H1 (cell line): ENCODE data around the gene KLHL40. TPM values are rescaled to one million over a fixed set of nuclear protein-coding genes. Genes with fewer than 3 reads are reported as not detected.

Experiments
- CTCF ChIA-PET: fragments of 300-600 bp; sonication (Branson Sonifier 250); formaldehyde crosslinking; loops from one replicate; lab custom pipeline; 2021; ENCODE audit not compliant: partially characterized antibody; lab: Charles Lee
- POLR2A ChIA-PET: fragments of 300-600 bp; sonication (Branson Sonifier 250); formaldehyde crosslinking; loops from one replicate; lab custom pipeline; 2021; ENCODE audit warnings: inconsistent platforms; ENCODE audit not compliant: partially characterized antibody; lab: Charles Lee
- DNase-seq, 2 experiments: peaks; one replicate each; pipeline versions ENCODE4 v3.0.0 to v3.0.0-alpha.2; 2010 to 2022; ENCODE audit warnings: low spot score in 2 of 2, low read depth in 1 of 2, mixed read lengths in 1 of 2
- FAIRE-seq: peaks from 2 replicates; lab custom pipeline; 2011; peaks lifted over from hg19 to GRCh38; lab: Jason Lieb, UNC
- H2AFZ ChIP-seq: 2 replicates; pipeline ENCODE4 v1.8.1; 2012; ENCODE audit warnings: low read length, inconsistent platforms
- H2AK5ac ChIP-seq: 2 replicates; pipeline ENCODE4 v1.6.1; 2013; ENCODE audit warnings: low read depth, low read length
- H2BK120ac ChIP-seq: replicated peaks from 2 replicates; pipeline ENCODE3; 2013; ENCODE audit warnings: low read depth, low read length, inconsistent platforms
- H2BK12ac ChIP-seq: 2 replicates; pipeline ENCODE4 v1.6.1; 2013; ENCODE audit warnings: low read depth, low read length
- H2BK15ac ChIP-seq: 2 replicates; pipeline ENCODE4 v1.6.1; 2013; ENCODE audit warnings: low read length
- H2BK20ac ChIP-seq: 2 replicates; pipeline ENCODE4 v1.6.1; 2013; ENCODE audit warnings: low read length
- H2BK5ac ChIP-seq: 2 replicates; pipeline ENCODE4 v1.6.1; 2013; ENCODE audit warnings: low read depth, low read length
- H3K14ac ChIP-seq: 2 replicates; pipeline ENCODE4 v1.6.1; 2013; ENCODE audit warnings: inconsistent platforms; ENCODE audit not compliant: insufficient read length
- H3K18ac ChIP-seq: 2 replicates; pipeline ENCODE4 v1.6.1; 2013; ENCODE audit warnings: low read length; ENCODE audit errors: extremely low read depth
- H3K23ac ChIP-seq: 2 replicates; pipeline ENCODE4 v1.6.1; 2013; ENCODE audit warnings: inconsistent platforms; ENCODE audit not compliant: insufficient read length
- H3K23me2 ChIP-seq: 2 replicates; pipeline ENCODE4 v1.6.1; 2013; ENCODE audit warnings: low read depth, low read length
- H3K27ac ChIP-seq: 2 replicates; pipeline ENCODE4 v1.6.1; 2011; ENCODE audit warnings: low read depth, low read length, inconsistent platforms
- H3K27me3 ChIP-seq, 4 experiments: replicated peaks in 1 of 4; 1 replicate in 1 of 4; 2 replicates in 3 of 4; pipeline versions ENCODE4 v1.6.1 to v1.8.1; 2011 to 2013; ENCODE audit warnings: low read length in 3 of 4, mild to moderate bottlenecking in 3 of 4, inconsistent platforms in 2 of 4, mixed read lengths in 2 of 4, moderate library complexity in 1 of 4; ENCODE audit not compliant: control insufficient read depth in 3 of 4, insufficient read depth in 3 of 4; ENCODE audit errors: extremely low read depth in 1 of 4
- H3K36me3 ChIP-seq, 4 experiments: 2 replicates each; pipeline versions ENCODE4 v1.6.1 to v1.8.1; 2011 to 2013; ENCODE audit warnings: mild to moderate bottlenecking in 4 of 4, low read length in 3 of 4, moderate library complexity in 2 of 4, control low read depth in 1 of 4, inconsistent platforms in 1 of 4; ENCODE audit not compliant: insufficient read depth in 4 of 4, control insufficient read depth in 2 of 4
- H3K4ac ChIP-seq: replicated peaks from 2 replicates; pipeline ENCODE3; 2013; ENCODE audit warnings: low read length, low read depth, mixed read lengths, inconsistent platforms; ENCODE audit not compliant: insufficient read length
- H3K4me1 ChIP-seq, 4 experiments: replicated peaks in 1 of 4; 1 replicate in 1 of 4; 2 replicates in 3 of 4; pipeline versions ENCODE4 v1.6.1 to v1.8.1; 2011 to 2013; ENCODE audit warnings: low read length in 3 of 4, inconsistent platforms in 2 of 4, mixed read lengths in 1 of 4; ENCODE audit not compliant: insufficient read depth in 4 of 4, control insufficient read depth in 3 of 4
- H3K4me2 ChIP-seq, 2 experiments: 2 replicates each; pipeline versions ENCODE4 v1.6.1 to v1.8.1; 2011 to 2013; ENCODE audit warnings: low read depth in 2 of 2, low read length in 2 of 2, control low read depth in 1 of 2, inconsistent platforms in 1 of 2, mild to moderate bottlenecking in 1 of 2; ENCODE audit not compliant: insufficient read depth in 1 of 2
- H3K4me3 ChIP-seq, 4 experiments: fragments of 200-600, 300-600 bp in 1 of 4; sonication (generic), shearing (Covaris generic), sonication (Bioruptor Twin) in 1 of 4; 2 replicates each; pipeline versions ENCODE4 v1.5.1 to v1.8.1; 2011 to 2016; ENCODE audit warnings: low read length in 4 of 4, low read depth in 3 of 4, control low read depth in 2 of 4, inconsistent platforms in 2 of 4, mild to moderate bottlenecking in 2 of 4, mixed read lengths in 1 of 4, moderate library complexity in 1 of 4; ENCODE audit not compliant: insufficient read depth in 2 of 4; ENCODE audit errors: extremely low read depth in 1 of 4
- H3K56ac ChIP-seq: replicated peaks from 2 replicates; pipeline ENCODE3; 2013; ENCODE audit warnings: low read depth, mild to moderate bottlenecking, mixed read lengths, low read length, inconsistent platforms; ENCODE audit not compliant: insufficient read length
- H3K79me1 ChIP-seq: 2 replicates; pipeline ENCODE4 v1.6.1; 2013; ENCODE audit warnings: low read depth, low read length, control low read depth
- H3K79me2 ChIP-seq, 2 experiments: 2 replicates each; pipeline versions ENCODE4 v1.6.1 to v1.8.1; 2012 to 2013; ENCODE audit warnings: low read length in 2 of 2, mild to moderate bottlenecking in 2 of 2, inconsistent platforms in 1 of 2; ENCODE audit not compliant: insufficient read depth in 2 of 2, control insufficient read depth in 1 of 2
- H3K9ac ChIP-seq, 4 experiments: replicated peaks in 1 of 4; 1 replicate in 1 of 4; 2 replicates in 3 of 4; pipeline versions ENCODE4 v1.6.1 to v1.8.1; 2011 to 2013; ENCODE audit warnings: low read depth in 3 of 4, low read length in 3 of 4, control low read depth in 2 of 4, mild to moderate bottlenecking in 2 of 4, moderate library complexity in 2 of 4, inconsistent platforms in 1 of 4; ENCODE audit errors: extremely low read depth in 1 of 4
- H3K9me3 ChIP-seq, 2 experiments: 2 replicates each; pipeline versions ENCODE4 v1.6.1 to v1.8.1; 2012 to 2013; ENCODE audit warnings: mild to moderate bottlenecking in 2 of 2, moderate library complexity in 2 of 2, control low read depth in 1 of 2, inconsistent platforms in 1 of 2, low read depth in 1 of 2, low read length in 1 of 2, mixed read lengths in 1 of 2; ENCODE audit not compliant: insufficient read depth in 2 of 2
- H4K20me1 ChIP-seq, 2 experiments: replicated peaks in 1 of 2; 2 replicates each; pipeline versions ENCODE3 to v1.8.1; 2011 to 2013; ENCODE audit warnings: inconsistent platforms in 2 of 2, low read length in 2 of 2, mild to moderate bottlenecking in 1 of 2; ENCODE audit not compliant: insufficient read depth in 2 of 2, control insufficient read depth in 1 of 2
- H4K5ac ChIP-seq: 2 replicates; pipeline ENCODE4 v1.6.1; 2013; ENCODE audit warnings: low read length, low read depth, mixed read lengths, inconsistent platforms; ENCODE audit not compliant: insufficient read length
- H4K8ac ChIP-seq: 2 replicates; pipeline ENCODE4 v1.8.0; 2013; ENCODE audit warnings: mild to moderate bottlenecking, moderate library complexity, low read length, inconsistent platforms; ENCODE audit not compliant: insufficient read depth; ENCODE audit errors: extremely low read depth
- H4K91ac ChIP-seq: replicated peaks from 2 replicates; pipeline ENCODE3; 2013; ENCODE audit warnings: low read length, mixed read lengths, inconsistent platforms; ENCODE audit not compliant: insufficient read length
- BCL11A ChIP-seq, 2 experiments: IDR thresholded peaks; one replicate each; pipeline ENCODE4 v1.6.1; 2011; ENCODE audit warnings: low read depth in 2 of 2, low read length in 2 of 2, mild to moderate bottlenecking in 2 of 2
- CHD2 ChIP-seq: IDR thresholded peaks from 2 replicates; pipeline ENCODE4 v1.6.1; 2012; ENCODE audit warnings: low read length, improper control_type of control experiment
- TAF1 ChIP-seq: IDR thresholded peaks from 2 replicates; pipeline ENCODE4 v1.6.1; 2011; ENCODE audit warnings: mild to moderate bottlenecking, low read depth, low read length
- YY1 ChIP-seq: IDR thresholded peaks from 2 replicates; pipeline ENCODE4 v1.6.1; 2011; ENCODE audit warnings: low read depth, mild to moderate bottlenecking, low read length
- WGBS, 2 experiments: shearing (Covaris generic) in 1 of 2; methylation state at CpG; one replicate each; pipeline versions ENCODE4 v1.1.6 to v1.1.7; 2013 to 2015; ENCODE audit warnings: low lambda C conversion rate in 2 of 2, mixed read lengths in 2 of 2, inconsistent platforms in 1 of 2, low coverage in 1 of 2, missing lambda C conversion rate in 1 of 2; ENCODE audit not compliant: insufficient replicate concordance in 2 of 2, insufficient coverage in 1 of 2, insufficient read length in 1 of 2; ENCODE audit errors: extremely low coverage in 1 of 2, missing lambda C conversion rate in 1 of 2; 5-methylcytosine and 5-hydroxymethylcytosine counted together
- polyA plus RNA-seq, 7 experiments: library from polyadenylated mRNA; depleted of rRNA in 3 of 7; stranded (reverse) in 5 of 7; unstranded in 2 of 7; fragments of >200 nt in 5 of 7; fragments of 200-250 nt in 2 of 7; gene quantifications; 1 replicate in 5 of 7; 2 replicates in 1 of 7; 4 replicates in 1 of 7; pipeline versions ENCODE4 v1.2.1 to v1.2.3, GENCODE V29; 2011 to 2013; ENCODE audit warnings: missing spikeins in 2 of 7, mixed read lengths in 2 of 7
- total RNA-seq: library from RNA; stranded (reverse); fragmentation: NEBNext Ultra II Directional; extraction: Animal tissue kit (Norgen Biotek cat#: 25700); gene quantifications from 2 replicates; pipeline ENCODE4 v1.2.1, GENCODE V29; 2021

The KLHL40 gene
- total and polyA plus RNA-seq, 2 of the 8 experiments (the other 6 are each of a cell fraction or from before 2014, with no cell fraction given) = 0.02 TPM; not detected in 1

DNA sequence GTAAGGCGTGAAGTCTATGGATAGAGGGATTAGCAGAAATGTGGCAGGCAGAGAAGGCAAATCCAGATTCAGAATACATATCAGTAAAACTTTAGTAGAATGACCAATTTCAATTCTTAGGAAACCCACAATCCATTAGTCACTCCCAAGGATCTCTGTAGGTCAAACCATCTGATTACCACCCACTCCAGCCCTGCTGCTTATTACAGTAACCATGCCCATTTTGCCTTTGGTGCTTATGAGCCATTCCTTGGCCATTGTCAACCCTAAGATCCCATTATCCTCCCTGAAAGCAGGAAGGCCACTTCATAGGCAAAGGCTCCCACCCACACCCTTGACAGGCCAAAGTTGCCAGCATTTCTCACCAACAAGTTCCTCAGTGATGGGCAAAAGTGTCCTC lies 5.1 kb upstream of the KLHL40 start:
- H3K9ac ChIP-seq = no peak overlapping the region
- H2BK120ac ChIP-seq = no peak overlapping the region
- no peak for FAIRE-seq
- no peaks in the 10 kb centered on the region for H3K79me2 ChIP-seq
- H3K4me2 ChIP-seq = no peak overlapping the region
- no peak overlapping the region for H3K27ac ChIP-seq
- H3K4me3 ChIP-seq = no peak overlapping the region
- H3K4me1 ChIP-seq = no peaks in the 10 kb centered on the region; a peak in 1 of 7 replicates
- no peak overlapping the region for H3K14ac ChIP-seq
- no peak overlapping the region for H3K18ac ChIP-seq
- no peaks in the 10 kb centered on the region for H3K79me1 ChIP-seq
- no peaks in the 10 kb centered on the region; a peak in 1 of 7 replicates for H3K27me3 ChIP-seq
- DNase-seq = no peak
- no peak overlapping the region for H2BK20ac ChIP-seq
- H3K56ac ChIP-seq = no peak overlapping the region
- CTCF ChIA-PET = interaction anchor here (0.6 to 1.6 kb wide), 2 partner anchors 24 to 74 kb away, joined by 3 to 4 read pairs; no protein-coding TSS in a partner anchor
- H2AFZ ChIP-seq = no peak overlapping the region
- H3K23ac ChIP-seq = no peak overlapping the region
- H2BK5ac ChIP-seq = no peak overlapping the region
- H4K8ac ChIP-seq = no peak overlapping the region
- H3K36me3 ChIP-seq = no peaks in the 10 kb centered on the region
- no peak overlapping the region for H4K91ac ChIP-seq
- no peaks in the 10 kb centered on the region for H4K20me1 ChIP-seq
- H3K23me2 ChIP-seq = no peaks in the 10 kb centered on the region
- no peak overlapping the region for H3K4ac ChIP-seq
- peaks cover 0 to 5% of the 10 kb centered on the region in 2 experiments; a peak in 2 of 4 replicates for H3K9me3 ChIP-seq
- 96% methylated on average over 1 of the region's 1 CpG; no CpG with 5 or more reads in 1 of the 2 experiments for WGBS, 2 experiments
- H2BK15ac ChIP-seq = no peak overlapping the region
- POLR2A ChIA-PET = interaction anchor here (0.8 kb wide), 1 partner anchor 35 kb away, joined by 3 read pairs; no protein-coding TSS in a partner anchor
- no peak overlapping the region for H4K5ac ChIP-seq
- H2AK5ac ChIP-seq = no peak overlapping the region
- H2BK12ac ChIP-seq = no peak overlapping the region
- TF ChIP-seq CHD2 = no peak
- TF ChIP-seq BCL11A (IDR thresholded peaks at IDR 0.05; ENCODE audit: low read depth in 2 of 2, low read length in 2 of 2) = no peak
- TF ChIP-seq TAF1 = no peak
- no peak for TF ChIP-seq YY1
